WI38 (cell line): Measurements from ENCODE around the gene UQCR10.
A peak's percentile ranks its signal among the peaks of the same experiment; 100 is the strongest.

Experiments
- H3K4me3 ChIP-seq: 2 replicates; pipeline ENCODE4 v1.5.1; 2011; ENCODE audit warnings: low read depth, mild to moderate bottlenecking, control low read depth, low read length
- CTCF ChIP-seq: IDR thresholded peaks from 2 replicates; pipeline ENCODE4 v1.5.1; 2012; ENCODE audit warnings: low read depth, mild to moderate bottlenecking, control low read depth, low read length

UQCR10 gene

GRCh38 chr22:29790061-29790460 is 22.9 kb downstream of the UQCR10 start:
- no peak overlapping the region for H3K4me3 ChIP-seq
- TF ChIP-seq CTCF = no peak

- no peak overlapping the region for H3K4me3 ChIP-seq
- TF ChIP-seq CTCF = no peak
These were observed 26.2 kb downstream of the UQCR10 start for GRCh38 chr22:29793396-29793795.

GRCh38 chr22:29795663-29796062 is 28.5 kb downstream of the UQCR10 start:
- no peak for TF ChIP-seq CTCF
- no peak overlapping the region for H3K4me3 ChIP-seq

GRCh38 chr22:29797351-29797750 is 30.2 kb downstream of the UQCR10 start:
- TF ChIP-seq CTCF = no peak
- no peak overlapping the region for H3K4me3 ChIP-seq

- no peak overlapping the region for H3K4me3 ChIP-seq
- no peak for TF ChIP-seq CTCF
These were observed 31.1 kb downstream of the UQCR10 start for GRCh38 chr22:29798318-29798717.

- no peak for TF ChIP-seq CTCF
- H3K4me3 ChIP-seq = peak overlapping the region; percentile 34
These were observed 31.6 kb downstream of the UQCR10 start for GRCh38 chr22:29798801-29799200.

- TF ChIP-seq CTCF = 0 out of 2 replicates have a peak, but pooled peaks have one; percentile 4
These were observed 32.1 kb downstream of the UQCR10 start for GRCh38 chr22:29799217-29799680.

More at GRCh38 chr22:29799217-29799680, 32.1 kb downstream of the UQCR10 start:
- peak overlapping the region; percentile 34 for H3K4me3 ChIP-seq
